NCI-H345 treated with DMSO at 0.1 percent for 48 hours (cell line): ENCODE data around the gene NEMP2.

Experiments
- DNase-seq: peaks from one replicate; lab custom pipeline; 2025; ENCODE audit not compliant: unreplicated experiment; lab: John Stamatoyannopoulos, UW

The NEMP2 gene

DNA sequence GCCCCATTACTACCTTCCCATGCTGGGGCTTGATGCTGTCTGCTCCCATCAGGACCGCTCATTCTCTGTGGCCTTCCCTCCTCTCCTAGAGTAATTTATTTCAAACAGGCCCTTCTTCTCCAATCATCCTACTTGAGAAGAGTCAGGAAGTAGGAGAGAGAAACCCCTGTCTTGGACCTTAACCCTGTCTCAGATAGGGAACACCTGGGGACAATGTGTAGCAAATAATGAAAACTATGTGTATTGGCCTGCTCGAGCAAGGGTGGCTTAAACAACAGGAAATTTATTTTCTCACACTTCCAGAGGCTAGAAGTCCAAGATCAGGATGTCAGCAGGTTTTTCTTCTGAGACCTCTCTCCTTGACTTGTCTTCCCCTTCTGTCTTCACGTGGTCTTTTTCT is 26.6 kb upstream of the NEMP2 start:
- no peak for DNase-seq

DNA sequence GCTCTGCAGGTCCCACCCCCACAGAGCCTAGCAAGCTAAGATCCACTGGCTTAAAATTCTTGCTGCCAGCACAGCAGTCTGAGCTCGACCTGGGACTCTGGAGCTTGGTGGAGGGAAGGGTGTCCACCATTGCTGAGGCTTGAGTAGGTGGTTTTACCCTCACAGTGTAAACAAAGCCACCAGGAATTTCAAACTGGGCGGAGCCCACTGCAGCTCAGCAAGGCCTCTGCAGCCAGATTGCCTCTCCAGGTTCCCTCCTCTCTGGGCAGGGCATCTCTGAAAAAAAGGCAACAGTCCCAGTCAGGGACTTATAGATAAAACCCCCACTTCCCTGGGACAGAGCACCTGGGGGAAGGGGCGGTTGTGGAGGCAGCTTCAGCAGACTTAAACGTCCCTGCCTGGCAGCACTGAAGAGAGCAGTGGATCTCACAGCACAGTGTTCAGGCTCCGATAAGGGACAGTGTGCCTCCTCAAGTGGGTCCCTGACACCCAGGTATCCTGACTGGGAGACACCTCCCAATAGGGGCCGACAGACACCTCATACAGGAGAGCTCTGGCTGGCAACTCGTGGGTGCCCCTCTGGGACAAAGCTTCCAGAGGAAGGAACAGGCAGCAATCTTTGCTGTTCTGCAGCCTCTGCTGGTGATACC is 20.0 kb upstream of the NEMP2 start:
- no peak for DNase-seq

DNA sequence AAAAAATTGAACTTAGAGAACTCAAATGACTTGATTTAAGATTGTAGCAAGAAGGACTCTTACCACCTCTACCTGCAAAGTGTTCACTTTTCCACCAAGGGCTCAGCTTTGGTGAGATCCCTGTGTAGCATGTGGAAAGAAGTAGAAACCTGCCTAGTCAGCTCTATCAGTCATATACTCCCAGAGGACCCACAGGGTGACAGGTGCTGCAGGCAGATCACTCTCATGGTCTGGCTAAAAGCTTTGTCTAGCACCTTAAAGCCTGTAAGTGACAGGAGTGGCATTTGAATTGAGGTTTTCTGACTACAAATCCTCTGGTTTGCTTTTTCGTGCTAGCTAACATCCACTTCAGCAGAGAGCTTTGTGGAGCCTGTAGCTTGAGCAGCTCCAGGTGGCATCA is 18.7 kb upstream of the NEMP2 start:
- peak; percentile 82 for DNase-seq

DNA sequence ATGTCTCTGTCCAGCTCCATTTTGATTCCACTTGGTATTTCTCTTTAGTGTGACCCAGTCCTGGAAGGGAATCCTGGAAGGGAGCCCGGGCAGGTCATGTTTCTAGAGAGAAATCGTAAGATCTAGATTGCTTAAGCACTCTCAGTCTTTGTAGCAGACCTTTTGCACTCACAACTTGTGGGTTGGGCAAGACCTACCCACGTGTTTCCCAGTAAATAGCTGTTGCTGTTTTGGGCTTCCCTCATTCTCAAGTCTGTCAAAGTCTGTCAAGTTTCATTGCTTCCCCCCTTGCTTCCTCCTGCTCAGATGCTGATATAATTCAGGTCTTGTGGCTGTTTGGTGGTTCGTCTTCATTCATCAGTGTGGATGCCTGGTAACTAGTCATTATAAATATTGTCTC is 17.4 kb upstream of the NEMP2 start:
- DNase-seq, result no peak

DNA sequence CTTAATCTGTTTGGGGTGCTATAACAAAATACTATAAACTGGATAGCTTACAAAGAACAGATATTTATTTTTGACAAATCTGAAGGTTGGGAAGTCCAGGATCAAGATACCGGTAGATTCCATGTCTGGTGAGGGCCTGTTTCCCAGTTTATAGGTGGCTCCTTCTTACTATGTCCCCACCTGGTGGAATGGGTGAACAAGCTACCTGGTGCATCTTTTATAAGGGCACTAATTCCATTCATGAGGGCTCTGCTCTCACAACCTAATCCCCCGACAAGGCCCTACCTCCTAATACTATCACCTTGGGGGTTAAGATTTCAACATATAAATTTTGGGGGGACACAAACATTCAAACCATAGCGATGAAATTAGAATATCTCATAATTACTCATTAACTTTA is 15.6 kb upstream of the NEMP2 start:
- DNase-seq, result no peak

DNA sequence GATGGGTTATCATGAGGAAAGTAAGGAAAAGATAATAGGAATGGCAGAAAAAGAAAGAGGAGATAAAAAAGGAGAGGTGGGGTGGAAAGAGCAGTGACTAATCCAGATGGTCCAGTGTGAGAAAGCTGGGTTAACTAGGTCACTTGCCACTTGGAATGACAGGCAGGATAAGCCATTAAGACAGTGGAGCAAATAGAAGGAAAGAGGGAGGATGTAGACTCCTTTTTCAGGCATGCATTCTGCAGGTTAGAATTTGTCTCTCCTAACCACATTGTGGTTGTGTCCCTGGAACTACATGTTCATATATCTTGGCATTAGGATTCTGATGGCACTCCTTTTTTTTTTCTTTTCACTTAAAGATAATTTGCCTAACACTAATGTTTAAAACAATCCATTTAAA is 13.4 kb upstream of the NEMP2 start:
- no peak for DNase-seq

DNA sequence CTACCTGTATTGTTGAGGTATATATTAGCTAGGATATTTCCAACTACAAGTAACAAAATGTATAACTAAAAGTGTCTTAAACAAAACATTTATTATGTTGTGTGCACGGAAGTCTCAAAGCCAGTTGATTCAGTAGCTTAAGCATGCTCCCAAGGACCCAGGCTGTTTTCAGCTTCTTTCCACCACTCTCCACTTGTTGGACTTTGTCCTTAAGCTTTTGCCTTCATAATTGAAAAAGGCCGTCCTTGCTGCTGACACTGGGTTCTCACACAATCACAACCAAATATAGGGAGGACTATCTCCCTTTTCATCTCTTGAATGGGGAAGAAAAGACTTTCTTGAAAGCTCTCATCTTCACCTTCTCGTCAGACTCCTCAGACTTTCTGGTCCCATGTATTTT is 12.2 kb upstream of the NEMP2 start:
- DNase-seq, result no peak

DNA sequence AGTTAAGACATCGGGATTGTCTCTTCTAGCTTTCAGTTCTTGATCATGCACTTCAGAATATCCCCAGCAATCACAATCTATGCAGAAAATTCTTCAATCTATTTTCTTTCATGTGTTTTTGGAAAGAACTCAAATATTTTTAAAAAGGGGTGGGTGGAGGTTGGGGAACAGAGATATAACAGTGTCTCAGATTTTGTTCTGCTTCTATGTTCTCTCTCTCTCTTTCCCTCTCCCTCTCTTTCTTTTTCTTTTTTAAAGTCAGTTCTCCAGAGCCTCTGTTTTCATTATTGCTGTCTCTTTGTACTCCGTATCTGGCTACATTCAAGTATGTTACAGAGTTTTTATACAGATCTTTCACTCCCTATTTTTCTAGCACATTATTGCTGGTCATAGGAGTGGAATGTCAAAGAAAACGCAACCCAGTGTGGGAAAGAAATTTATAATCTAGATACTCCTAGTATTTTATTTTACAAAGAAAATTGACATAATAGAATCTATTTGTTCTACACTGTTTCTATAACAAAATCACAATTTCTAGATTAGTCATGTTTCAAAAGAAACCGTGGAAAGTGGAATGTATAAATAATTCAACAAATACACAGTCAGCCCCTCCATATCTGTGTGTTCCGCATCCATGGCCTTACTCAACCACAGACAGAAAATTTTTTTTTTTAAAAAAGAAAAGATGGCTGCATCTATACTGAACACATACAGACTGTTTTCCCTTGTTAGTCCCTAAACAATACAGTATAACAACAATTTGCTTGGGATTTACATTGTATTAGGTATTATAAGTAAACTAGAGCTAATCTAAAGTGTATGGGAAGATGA is 11.2 kb upstream of the NEMP2 start:
- no peak for DNase-seq

DNA sequence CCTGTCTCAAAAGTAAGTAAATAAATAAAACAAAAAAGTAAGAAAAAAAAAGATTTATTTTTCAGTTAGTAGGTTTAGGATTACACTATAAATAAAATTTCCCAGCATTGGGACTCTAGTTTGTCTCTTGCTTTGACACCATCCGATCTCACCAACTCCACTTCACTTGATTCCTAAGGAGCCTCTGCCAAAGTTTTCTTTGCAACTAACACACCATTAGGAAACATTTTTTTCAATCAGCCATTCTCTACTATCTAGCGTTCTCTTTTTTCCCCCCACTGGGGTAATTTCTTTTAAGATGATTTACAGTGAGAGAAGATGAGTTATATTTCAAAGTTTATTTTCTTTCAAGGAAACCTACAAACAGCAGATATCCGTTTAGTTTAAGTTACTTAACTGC is 10.6 kb upstream of the NEMP2 start:
- DNase-seq, result no peak

DNA sequence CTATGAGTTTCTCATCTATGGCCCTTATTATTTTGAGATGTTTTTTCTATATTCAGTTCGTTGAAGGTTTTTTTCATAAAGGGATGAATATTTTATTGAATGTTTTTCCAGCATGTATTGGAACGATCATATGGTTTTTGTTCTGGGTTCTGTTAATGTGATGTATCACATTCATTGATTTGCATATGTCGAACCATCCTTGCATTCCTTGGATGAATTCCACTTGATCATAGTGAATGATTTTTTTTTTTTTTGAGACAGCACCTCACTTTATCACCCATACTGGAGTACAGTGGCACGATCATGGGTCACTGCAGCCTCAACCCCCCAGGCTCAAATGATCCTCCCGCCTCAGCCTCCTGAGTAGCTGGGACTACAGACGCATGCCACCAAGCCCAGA is 5.5 kb upstream of the NEMP2 start:
- no peak for DNase-seq

DNA sequence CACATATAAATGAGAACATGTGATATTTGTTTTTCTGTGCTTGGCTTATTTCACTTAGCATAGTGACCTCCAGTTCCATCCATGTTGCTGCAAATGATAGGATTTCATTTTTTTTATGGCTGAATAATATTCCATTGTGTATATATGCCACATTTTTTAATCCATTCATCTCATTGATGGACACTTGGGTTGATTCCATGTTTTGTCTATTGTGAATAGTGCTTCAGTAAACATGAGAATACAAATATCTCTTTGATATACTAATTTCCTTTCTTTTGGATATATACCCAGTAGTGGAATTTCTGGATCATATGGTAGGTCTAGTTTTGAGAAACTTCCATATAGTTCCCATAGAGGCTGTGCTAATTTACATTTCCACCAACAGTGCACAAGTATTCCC is 3.7 kb upstream of the NEMP2 start:
- DNase-seq, result no peak

DNA sequence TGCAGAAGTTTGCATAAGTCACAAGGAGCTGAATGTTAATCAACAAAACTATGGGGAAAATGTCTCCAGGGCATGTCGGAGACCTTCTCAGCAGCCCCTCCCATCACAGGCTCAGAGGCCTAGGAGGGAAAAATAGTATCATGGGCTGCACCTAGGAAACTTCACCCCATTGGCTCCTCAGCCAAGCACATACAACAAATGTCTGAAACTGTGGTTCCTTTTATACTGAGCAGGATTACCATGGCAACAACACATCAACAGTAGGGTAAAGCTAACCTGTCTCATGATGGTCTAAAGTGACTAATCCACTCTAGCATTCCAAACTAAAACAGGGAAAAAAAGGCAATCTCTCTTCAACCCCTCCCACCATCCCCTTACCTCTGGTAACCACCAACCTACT is 3.2 kb upstream of the NEMP2 start:
- DNase-seq, result no peak

DNA sequence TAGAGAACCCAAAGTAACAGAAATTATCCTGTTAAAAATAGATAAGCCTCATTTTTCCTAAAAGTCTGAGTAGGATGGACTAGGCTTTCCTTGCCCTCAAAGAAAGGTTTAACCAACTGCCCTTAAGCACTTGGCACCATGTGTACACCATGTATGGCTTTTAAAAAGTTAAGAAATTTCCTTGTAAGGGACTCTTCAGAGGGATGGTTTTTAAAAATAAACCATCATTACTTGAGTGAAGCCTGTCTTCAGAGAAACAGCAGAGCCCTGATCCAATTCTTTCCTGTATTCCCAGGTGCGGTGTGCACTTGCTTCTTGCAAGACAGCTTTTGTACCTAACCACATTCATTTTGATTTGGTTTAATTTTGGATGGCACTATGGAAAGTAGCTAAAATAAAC is 1.1 kb upstream of the NEMP2 start:
- DNase-seq, result peak; percentile 23

DNA sequence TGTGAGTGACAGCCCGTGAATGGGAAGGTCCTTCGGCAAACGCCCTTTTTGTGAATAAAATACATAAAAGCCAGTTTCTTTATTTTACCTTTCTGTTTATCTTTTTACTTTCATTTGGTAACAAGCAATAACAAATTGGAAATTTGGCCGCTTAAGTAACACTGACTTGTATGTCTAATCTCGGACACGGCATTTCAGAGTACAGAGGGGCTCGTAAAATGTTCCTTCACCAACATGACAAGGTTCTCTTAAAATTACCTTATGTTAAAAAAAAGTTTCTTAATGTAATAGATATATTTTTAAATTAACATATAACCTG is 558 bp upstream of the NEMP2 start:
- DNase-seq, result no peak

DNA sequence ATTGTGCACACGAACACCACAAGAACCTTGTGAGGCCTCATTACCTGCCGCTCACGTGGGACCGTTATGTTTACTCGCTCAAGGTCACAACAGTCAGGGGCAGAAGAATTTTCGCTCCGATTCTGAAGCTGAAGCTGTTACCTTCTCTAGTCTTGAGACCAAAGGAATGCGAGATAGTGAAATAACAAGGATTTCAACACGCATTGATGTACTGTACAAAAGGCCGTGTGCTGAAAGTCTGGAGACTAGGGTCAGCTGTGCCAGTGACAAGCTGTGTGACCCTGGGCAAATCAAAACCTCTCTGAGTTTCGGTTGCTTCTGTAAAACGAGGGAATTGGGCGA is 583 bp downstream of the NEMP2 start:
- DNase-seq, result no peak

DNA sequence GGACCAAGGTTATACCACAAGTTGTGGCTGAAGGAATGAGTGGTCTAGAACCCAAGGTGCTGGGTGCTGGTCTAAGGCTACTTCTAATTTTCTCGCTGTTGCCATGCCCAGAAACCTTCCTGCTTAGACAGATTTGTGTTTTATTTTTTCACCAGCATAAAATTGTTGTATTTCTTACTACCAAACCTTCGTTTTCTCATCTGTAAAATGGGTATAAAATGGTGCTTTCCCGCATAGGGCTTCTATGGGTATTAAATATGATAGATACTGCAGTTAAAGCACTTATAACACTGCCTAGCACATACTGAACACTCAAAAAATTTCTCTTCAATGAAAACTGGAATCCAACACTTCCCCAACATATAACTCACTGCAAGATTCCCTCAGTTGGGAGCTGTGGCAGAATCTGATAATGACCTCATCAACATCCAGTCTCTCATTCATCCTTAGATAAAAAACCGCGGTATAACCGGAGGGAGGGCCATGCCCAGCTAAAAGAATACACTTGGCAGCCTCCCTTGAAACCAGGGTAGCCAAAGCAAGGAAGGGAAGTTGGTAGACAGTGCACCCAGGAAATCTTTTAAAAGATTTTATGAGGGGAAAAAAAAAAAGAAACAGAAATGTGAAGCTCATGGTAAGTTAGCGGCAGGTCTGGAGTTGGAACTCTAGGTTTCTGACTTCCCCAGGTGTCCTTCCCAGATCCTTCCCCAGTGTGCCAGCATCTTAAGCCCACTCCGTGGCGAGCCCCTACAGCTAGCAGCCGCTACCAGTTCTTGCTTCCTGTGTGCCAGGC is 1.2 kb downstream of the NEMP2 start:
- no peak for DNase-seq

DNA sequence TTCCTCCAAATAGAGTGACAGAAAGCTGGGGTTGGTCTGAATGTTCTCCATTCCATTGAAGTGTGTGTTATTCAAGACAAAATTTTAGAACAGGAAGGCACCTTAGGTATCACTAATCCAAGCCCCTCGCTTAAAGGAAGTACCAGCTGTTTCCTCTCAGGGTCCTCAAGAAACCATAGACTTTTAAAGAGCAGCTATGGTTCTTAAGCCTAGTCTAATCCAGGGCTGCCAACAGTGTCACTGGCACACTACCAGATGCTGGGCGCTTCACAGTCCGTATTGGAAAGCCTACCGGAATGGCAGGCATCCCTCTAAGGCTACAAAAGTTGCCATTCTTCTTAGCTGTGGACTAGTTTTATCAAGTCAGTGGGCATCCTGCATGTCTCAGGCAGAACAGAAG is 1.9 kb downstream of the NEMP2 start:
- DNase-seq, result no peak

DNA sequence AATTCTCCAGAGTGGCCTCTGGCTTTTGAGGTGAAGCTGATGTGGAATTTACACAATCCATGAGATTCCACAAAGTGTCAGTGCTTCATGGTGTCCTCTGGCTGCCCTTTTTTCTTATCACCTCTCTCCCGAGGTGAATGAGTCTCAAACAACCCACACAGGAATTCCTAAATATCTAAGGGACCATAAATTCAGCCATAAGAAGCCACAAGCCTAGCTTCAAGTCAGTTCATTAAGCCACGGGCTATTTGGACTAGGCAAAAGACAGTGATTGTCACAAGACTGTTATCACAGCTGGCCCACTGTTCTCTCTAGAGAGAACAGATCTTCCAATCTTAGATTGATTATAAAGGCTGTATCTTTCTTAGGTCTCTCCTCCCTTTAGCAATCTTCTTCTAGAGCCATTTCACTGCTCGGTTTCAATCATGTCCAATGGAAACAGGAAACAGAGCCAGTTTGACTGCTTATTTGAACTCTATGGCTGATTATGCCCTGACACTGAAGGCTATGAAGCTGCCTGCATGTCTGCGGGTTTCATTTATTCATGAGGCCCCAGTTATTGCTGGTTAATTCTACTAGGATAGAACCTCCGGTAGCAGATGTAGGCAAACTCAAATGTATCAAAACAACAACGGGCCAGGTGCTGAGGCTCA is 4.1 kb downstream of the NEMP2 start:
- no peak for DNase-seq

DNA sequence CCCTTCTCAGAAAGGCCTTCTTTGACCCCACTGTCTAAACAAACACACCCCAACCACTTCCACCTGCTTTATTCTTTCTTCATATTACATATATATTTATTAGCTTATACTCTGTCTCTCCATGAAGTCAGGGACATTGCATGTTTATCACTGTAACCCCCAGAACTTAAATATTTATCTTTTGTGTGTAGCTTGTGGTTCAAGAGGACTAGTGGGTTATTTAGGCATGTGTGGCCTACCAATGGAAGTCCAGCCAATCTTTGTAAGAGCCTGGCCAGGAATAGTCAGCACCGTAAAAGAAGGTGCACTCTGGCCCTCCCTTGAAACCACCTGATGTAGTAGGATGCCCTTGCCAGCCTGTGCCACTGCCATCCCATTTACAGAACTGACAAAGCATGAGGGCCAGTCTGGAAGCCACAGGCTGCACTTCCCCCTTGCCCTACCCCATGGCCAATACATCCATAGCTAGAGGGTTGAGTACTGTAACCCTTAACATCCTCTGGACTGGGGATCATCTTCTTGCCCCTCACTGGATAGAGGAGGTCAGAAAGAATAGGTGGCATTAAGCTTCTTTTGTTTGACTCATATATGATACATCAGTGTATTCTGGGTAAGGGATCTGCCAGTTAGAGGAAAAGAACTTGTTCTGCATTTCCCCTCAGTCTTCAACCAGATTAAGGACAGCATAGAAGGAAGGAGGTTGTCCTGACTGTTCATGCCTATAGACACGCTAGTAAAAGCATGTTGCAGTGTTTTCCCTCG is 4.9 kb downstream of the NEMP2 start:
- no peak for DNase-seq

DNA sequence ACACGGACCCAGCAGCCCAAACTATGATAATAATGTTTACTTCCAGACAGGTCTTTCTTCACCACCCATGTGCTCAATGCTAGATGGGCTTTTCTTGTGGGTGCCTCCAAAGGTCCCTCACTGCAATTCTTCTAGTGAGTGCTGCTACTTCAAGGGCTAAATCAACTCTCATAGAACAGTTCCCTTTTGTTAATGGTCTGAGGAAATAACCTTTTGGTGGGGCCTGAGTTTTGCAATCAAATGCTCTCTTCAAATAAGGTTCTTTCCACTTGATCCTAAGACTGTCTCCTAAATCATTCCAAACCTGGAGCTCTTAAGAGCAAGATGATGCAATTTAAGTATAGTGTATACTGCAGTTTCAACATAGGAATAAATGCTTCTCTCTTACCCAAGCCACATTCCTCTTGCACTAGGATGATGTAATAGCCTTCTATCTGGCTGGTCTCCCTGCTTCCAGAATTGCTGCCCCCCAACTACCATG is 6.0 kb downstream of the NEMP2 start:
- no peak for DNase-seq

DNA sequence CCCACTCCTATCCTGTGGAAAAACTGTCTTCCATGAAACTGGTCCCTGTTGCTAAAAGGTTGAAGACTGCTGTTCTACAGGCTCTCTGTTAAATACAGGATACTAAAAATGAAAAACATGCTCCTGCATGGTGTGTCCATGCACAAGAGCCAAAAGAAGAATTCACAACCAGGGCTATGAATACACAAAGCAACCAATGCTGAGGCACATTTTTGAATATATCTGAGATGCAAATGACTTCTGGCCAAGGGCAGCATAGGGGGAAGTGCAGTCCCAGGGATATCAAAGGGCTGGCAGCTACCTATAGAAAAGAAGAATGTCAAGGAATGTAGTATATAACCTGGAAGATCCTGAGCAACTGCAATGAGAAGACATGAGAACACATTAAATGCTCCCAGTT is 6.6 kb downstream of the NEMP2 start:
- DNase-seq, result no peak
